ENCODE results near the gene PHETA2.
"Not testable (repeated sequence)": the region's sequence is repeated elsewhere in the genome, so short reads cannot be mapped to it uniquely, and the experiment has no call there.

PHETA2 gene

DNA sequence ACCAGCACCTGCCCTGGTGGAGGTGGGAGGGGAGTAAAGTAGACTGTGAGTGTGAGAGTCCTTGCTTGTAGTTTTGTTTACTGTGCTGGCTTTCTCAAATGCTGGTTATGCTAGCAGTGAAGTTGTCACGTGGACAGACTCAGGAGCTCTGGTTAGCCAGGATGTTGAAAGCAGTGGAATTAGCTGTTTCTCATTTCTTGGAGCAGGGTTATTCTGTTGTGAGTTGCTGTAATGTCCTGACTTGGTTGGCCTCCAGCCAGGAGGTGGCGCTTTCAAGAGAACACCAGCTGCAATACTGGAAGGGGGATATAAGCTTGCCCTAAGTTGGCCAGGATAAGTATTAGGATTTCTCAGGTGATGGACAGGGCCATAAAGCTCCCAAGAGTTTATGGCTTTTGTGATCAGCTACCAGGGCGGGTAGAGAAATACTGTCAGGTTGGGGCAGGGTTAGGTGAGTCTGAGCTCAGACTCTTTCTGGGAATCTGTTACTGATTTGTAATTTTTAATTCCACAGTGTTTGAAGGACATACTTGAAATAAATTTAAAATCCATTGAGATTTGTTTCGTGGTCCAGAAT lies 42.9 kb downstream of the PHETA2 start:
- in situ Hi-C loops (cut with MboI; ENCODE audit: low pct_unique_long_range_greater_than_20kb, low sequenced_read_pairs, unreplicated experiment), result no loop called here
- DNase-seq (ENCODE audit: low spot score), result no peak

DNA sequence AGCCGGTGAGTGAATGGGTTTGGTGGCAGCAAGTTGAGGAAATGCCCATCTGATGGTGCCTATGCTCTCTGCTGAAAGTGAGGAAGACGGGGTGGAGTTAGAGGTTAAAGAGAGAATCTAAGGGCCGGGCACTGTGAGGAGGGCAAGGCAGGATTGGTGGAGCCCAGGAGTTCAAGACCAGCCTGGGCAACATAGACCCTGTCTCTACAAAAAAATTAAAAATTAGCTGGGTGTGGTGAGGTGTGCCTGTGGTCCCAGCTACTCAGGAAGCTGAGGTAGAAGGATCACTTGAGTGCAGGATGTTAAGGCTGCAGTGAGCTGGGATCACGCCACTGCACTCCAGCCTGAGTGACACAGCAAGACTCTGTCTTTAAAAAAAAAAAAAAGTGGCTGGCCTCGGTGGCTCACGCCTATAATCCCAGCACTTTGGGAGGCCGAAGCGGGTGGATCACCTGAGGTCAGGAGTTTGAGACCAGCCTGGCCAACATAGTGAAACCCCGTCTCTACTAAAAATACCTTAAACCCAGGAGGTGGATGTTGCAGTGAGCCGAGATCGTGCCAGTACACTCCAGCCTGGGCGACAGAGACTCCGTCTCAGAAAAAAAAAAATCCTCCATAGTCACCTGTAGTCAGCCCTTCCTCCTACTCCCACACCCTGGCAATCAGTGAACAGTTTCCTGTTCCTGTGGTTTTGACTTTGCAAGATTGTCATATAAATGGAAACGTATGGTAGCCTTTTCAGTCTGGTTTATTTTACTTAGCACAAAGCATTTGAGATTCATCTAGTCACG lies 46.4 kb downstream of the PHETA2 start:
- in situ Hi-C loops (cut with MboI; ENCODE audit: low pct_unique_long_range_greater_than_20kb, low sequenced_read_pairs, unreplicated experiment), result not testable (repeated sequence)
- DNase-seq (ENCODE audit: low spot score), result peak; percentile 52

More for the DNA sequence above, 42.9 kb downstream of the PHETA2 start:
- TF ChIP-seq CTCF (IDR thresholded peaks at IDR 0.05; ENCODE audit: extremely low read depth, insufficient read depth, missing control alignments), result no peak

GRCh38 chr22:42123529-42123928 lies 49.5 kb downstream of the PHETA2 start:
- DNase-seq (ENCODE audit: low spot score); in situ Hi-C loops (cut with MboI; ENCODE audit: low pct_unique_long_range_greater_than_20kb, low sequenced_read_pairs, unreplicated experiment): not testable (repeated sequence)

DNA sequence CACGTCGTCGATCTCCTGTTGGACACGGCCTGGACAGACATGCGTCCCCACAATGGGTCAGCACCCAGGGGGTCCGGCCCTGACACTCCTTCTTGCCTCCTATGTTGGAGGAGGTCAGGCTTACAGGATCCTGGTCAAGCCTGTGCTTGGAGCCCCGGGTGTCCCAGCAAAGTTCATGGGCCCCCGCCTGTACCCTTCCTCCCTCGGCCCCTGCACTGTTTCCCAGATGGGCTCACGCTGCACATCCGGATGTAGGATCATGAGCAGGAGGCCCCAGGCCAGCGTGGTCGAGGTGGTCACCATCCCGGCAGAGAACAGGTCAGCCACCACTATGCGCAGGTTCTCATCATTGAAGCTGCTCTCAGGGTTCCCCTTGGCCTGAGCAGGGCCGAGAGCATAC lies 53.6 kb downstream of the PHETA2 start:
- no peak for TF ChIP-seq CTCF (IDR thresholded peaks at IDR 0.05; ENCODE audit: extremely low read depth, insufficient read depth, missing control alignments)
- no peak for DNase-seq (ENCODE audit: low spot score)
- in situ Hi-C loops (cut with MboI; ENCODE audit: low pct_unique_long_range_greater_than_20kb, low sequenced_read_pairs, unreplicated experiment), result no loop called here

- DNase-seq (ENCODE audit: low spot score); in situ Hi-C loops (cut with MboI; ENCODE audit: low pct_unique_long_range_greater_than_20kb, low sequenced_read_pairs, unreplicated experiment): not testable (repeated sequence)
These were observed 54.0 kb downstream of the PHETA2 start for GRCh38 chr22:42128007-42128406.

Measured in GM13977 (cell line).